ENCODE data around the gene BTBD10.

GRCh38 chr11:13386567-13386966, 76.5 kb downstream of the BTBD10 start:
- TF ChIP-seq TAF1 (IDR thresholded peaks at IDR 0.05; ENCODE audit: low read depth): no peak
- no peak for TF ChIP-seq CTCF (IDR thresholded peaks at IDR 0.05; ENCODE audit: poor library complexity, severe bottlenecking)
- TF ChIP-seq SMC3 (conservative IDR thresholded peaks at IDR 0.05; ENCODE audit: poor library complexity): no peak
- no peak for TF ChIP-seq EZH2 (IDR thresholded peaks at IDR 0.05; ENCODE audit: borderline replicate concordance, insufficient read depth, low read length, poor library complexity, severe bottlenecking)
- no peak for TF ChIP-seq EP300 (conservative IDR thresholded peaks at IDR 0.05; ENCODE audit: poor library complexity, severe bottlenecking)
- TF ChIP-seq POLR2AphosphoS5 (IDR thresholded peaks at IDR 0.05): no peak
- TF ChIP-seq REST (IDR thresholded peaks at IDR 0.05; ENCODE audit: borderline replicate concordance): no peak
- no peak for TF ChIP-seq MXI1 (conservative IDR thresholded peaks at IDR 0.05; ENCODE audit: poor library complexity, severe bottlenecking)

All from neural cell (in vitro differentiated cells).